ENCODE measurements around the gene AP3M1.

The AP3M1 gene

DNA sequence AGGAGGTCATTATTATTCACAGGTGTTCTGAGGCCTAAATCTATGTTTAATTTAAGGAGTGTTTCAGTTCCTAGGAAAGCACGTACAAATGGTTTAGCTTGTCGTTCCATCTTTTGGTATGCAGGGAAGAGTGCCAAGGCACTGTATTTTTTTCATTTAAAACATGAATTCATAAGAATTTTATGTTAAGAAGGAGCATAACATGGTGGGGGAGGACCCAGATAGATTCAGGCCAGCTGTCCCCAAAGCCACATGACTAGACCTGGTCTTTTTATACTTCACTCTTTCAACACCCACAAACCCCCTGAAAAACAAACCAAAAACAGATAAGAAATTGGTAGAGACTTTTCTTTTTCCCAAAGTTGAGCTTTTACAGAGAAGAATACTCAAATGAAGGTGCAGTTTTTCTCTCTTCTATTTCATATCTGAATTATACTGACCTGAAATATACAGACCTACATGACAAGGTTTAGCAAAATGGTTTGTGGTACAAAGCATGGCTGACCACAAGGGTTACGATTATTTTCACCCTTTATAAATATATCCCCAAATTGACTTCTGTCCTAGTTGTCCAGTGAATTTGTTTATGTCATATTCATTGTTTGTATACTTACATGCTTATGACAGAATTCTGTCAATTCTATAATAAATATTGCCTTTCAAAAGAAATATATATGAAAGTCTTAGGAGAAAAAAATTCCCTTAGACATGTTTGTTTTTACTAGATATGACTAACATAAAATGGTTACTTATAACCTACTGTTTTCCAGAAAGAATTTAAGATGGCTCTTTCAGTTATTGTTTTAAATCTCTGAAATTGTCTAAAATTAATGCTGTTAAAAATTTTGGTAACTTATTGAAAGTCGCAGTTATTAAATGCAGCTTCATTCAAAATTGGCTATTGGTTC is 71.3 kb downstream of the AP3M1 start:
- no peak for DNase-seq (ENCODE audit: low spot score)

- peak; percentile 80 for DNase-seq (ENCODE audit: low spot score)
These were observed 72.6 kb downstream of the AP3M1 start for GRCh38 chr10:74078037-74078436.

GRCh38 chr10:74077416-74077815 is 73.2 kb downstream of the AP3M1 start:
- no peak for DNase-seq (ENCODE audit: low spot score)

- no peak for DNase-seq (ENCODE audit: low spot score)
These were observed 73.7 kb downstream of the AP3M1 start for GRCh38 chr10:74076961-74077360.

DNA sequence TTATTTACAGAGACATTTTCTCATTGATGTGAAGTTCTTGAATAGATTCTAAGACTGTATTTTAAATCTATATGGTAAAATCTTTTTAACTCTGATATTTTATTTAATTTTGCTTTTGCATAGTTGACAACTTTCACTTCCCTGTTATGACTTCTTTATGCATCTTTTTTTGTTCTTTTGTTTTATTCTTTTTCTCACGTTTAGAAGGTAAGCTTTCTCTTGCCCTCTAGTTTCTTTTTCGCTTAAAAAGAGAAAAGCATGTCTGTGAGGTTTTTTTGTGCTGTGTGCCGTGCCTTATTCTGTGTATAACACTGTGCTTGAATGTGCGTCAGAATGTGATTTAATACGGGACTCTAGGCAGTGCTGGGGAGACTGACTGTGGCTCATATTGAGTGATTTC is 74.7 kb downstream of the AP3M1 start:
- no peak for DNase-seq (ENCODE audit: low spot score)

GRCh38 chr10:74072503-74072902 is 78.1 kb downstream of the AP3M1 start:
- no peak for DNase-seq (ENCODE audit: low spot score)

- DNase-seq (ENCODE audit: low spot score): no peak
These were observed 79.5 kb downstream of the AP3M1 start for GRCh38 chr10:74071157-74071556.
